Effector CD4-positive, alpha-beta T cell (primary cell): ENCODE results near the gene CERS6.

Experiments used
- DNase-seq: peaks from one replicate; pipeline ENCODE4 v3.0.0-alpha.2; 2020

The CERS6 gene

DNA sequence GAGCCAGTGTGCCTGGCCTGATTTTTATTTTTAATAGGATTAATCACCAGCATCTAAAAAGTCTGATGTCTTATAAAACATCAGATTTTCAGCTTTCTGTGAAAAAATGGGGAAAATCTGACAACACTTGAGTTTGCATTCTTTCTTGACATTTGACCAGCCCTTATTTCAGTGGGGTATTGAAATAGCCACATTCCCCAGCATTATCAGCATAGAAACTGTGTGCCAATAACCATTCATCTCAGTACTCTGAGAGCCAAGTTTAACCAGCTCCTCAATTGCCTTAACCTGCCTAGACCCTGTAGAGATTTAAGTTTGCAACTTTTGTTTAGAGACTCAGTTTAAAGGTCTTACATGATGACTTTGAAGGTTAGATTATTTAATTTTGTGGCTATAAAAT is 155.0 kb downstream of the CERS6 start:
- no peak for DNase-seq

GRCh38 chr2:168611896-168612650 is 156.0 kb downstream of the CERS6 start:
- no peak for DNase-seq

DNA sequence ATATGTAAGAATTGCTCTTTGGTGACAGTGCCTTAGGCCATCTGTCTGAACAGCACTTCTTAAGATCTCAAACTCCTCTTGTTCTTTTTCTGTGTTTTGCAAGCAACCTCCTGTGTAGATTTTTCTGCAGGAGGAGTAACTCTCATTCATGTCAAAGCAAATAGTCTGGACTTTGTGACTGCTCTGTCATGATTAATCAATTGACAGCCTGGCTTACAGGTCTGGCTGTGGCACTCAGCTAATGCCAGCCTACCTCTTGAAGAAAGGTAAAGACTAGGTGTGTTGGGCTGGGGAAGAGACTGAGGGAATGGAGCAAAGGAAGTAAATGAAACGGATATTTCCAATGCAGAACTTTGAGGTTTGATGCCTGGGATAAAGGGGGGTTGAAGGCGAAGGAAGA is 156.6 kb downstream of the CERS6 start:
- no peak for DNase-seq

DNA sequence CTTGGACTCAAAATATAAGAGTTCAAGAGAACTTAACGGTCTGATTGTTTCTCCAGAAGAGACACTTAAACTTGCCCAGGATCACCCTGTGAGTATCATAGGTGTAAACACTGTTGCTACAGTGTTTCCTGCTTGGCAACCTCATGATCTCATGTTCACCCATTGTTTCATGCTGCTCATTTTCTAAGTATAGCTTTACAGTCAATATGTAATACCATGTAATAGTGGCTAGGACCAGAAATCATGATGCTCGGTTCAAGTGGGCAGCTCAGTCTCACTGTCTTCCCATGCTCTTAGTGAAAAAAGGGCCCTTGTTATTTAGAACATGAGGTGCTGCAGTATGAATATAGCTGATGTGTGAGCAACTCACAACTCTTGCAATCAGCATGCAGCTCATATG is 157.5 kb downstream of the CERS6 start:
- DNase-seq, result no peak

DNA sequence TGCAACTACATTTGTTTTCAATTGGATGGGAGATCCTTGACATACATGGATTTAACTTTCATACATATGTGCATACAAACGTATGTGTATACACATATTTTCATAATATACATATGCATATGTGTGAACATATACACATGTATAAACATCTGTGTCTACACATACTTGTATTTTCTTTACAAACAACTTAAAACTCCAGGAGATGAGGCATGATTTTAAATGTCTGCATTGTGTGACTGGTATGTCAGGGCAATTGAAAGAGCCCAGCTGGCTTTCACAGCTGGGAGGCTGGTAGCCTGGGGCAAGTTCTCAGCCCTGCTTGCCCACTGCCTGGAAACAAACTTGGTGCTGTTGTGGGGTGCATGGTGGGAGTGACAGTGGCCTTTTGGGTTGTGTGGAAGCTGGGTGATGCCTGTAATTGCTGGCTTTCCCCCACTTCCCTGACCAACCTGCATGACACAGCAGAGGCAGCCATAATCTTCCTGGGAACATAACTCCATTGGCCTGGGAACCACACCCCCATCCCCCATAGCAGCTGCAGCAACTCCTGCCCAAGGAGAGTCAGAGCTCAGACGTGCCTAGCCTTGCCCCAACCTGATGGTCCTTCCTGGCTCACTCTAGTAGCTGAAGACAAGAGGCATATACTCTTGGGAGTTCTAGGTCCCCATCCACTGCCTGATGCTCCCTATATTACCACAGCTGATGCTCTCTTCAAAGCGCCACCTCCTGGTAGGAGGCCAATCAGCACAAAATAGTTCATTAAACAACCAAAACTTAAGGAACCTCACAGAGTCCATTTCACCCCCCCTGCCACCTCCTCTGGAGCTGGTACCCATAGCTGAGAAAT is 158.3 kb downstream of the CERS6 start:
- no peak for DNase-seq

GRCh38 chr2:168620554-168620953 is 164.5 kb downstream of the CERS6 start:
- DNase-seq, result no peak

- no peak for DNase-seq
Observed at GRCh38 chr2:168622559-168622958, 166.5 kb downstream of the CERS6 start.

GRCh38 chr2:168624028-168624427 is 168.0 kb downstream of the CERS6 start:
- no peak for DNase-seq

- no peak for DNase-seq
Observed at GRCh38 chr2:168626096-168626495, 170.0 kb downstream of the CERS6 start.

DNA sequence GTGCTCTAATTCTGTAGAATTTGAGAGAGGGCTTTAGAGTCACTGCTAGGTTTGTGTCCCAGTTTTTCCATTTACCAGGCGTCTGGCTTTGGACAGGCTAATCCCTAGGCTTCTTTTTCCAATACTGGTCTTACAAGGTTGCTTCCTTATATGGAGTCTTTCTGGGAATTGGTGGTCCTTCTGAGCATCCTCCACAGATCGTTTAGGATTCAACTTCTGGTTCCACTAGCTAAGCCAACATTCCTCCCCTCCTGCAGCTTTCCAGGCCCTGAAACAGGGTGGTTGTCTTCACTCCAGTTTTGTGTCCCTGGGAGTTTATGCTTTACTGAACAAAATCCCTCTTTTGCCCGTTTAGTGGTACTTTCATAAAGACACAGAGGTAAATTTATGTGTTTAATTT is 170.6 kb downstream of the CERS6 start:
- DNase-seq, result no peak

DNA sequence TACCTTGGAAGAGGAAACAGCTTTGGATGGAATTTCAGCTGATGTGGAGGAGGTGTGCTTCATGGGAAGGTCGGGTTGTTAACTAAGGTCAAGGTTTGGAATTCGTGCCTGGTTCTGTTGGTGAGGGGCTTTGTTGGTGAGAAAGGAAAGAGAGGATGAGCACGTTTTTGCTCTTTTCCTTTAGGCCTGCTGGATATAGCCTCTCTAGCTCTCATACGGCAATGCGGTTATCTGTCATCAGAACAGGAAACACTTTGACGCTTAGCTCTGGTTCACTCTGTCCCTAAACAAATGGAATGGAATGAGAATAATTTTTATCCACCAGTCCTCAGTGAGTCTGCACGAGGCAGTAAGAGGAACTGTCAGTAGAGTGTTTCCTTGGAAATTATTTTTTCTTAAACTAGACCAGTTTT is 176.6 kb downstream of the CERS6 start:
- DNase-seq, result no peak

GRCh38 chr2:168633200-168633599 is 177.1 kb downstream of the CERS6 start:
- no peak for DNase-seq

DNA sequence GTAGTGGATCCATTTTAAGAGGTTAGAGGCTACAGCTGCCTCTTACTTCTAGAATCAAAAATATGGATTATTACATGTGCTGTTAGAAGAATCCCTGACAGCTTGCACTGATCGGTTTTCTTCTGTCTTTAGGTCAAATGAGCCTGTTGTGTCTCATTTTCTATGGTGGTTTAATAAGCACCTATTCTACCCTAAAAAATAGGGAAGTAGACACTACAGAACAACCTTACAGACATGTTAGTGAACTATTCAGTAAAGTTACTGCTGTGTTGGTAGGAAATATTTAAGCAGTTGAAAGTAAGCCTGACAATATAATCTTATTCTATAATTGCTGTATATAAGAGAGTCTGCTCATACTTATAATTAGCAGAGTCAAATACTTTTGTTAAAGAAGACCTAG is 177.8 kb downstream of the CERS6 start:
- DNase-seq, result no peak

DNA sequence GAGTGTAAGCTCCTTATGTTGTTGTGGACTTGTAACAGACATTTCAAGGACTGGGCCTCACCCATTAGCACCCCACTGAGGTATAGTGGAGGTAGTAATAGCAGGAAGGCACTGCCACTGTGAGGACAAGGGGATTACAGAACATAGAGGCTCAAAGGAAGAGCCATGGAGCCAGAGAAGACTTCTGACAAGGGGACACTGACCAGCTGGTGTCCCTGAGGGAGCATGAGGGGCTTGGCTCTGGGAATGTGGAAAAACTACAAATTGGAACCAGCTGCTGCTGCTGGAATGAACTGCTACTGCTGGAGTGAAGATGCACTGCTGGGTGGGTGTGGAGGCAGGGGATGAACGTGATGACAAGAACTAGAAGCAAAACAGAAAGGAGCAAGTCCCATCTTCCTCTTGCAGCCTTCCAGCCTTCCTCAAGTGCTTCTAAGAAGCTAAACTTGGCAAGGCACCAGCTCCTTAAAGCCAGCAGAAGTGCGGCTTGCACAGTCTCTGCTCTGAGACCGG is 179.0 kb downstream of the CERS6 start:
- no peak for DNase-seq

DNA sequence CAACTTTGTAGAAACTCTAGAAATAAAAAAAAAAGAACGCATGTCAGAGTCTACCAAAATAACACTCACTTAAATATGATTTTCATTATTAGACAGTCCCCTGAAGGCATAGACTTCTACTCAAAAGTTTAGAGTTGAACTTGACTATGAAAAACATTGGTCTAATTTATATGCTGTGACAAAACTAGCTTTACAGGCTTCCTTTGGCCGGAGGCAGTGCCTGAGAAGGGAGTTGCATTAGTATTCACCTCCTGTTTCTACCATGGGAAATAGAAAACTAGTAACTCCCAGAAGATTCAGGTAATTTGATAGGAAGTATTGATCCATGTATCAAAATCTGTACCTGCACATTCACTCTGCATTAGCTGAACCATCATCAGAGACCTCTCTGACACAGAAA is 182.9 kb downstream of the CERS6 start:
- DNase-seq, result no peak

GRCh38 chr2:168639441-168639898 is 183.4 kb downstream of the CERS6 start:
- DNase-seq, result no peak

DNA sequence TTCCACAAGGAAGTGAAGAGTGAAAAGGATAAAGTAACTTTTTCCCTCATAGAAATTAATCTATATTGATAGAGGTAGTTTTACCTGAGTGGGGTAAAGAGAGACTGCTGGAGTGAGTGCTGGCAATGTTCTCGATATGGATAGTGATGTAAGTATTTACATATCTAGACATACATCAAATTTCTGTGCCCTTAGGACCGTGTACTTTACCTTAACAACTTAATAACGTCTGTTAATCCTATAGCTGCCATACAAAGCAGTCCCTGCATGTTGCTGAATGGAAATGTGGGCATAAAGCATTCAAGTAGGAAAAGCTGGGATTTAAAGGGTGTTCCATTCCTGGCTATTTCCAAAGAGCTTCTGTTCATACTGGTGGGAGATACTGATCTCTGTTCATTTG is 184.0 kb downstream of the CERS6 start:
- DNase-seq, result no peak

DNA sequence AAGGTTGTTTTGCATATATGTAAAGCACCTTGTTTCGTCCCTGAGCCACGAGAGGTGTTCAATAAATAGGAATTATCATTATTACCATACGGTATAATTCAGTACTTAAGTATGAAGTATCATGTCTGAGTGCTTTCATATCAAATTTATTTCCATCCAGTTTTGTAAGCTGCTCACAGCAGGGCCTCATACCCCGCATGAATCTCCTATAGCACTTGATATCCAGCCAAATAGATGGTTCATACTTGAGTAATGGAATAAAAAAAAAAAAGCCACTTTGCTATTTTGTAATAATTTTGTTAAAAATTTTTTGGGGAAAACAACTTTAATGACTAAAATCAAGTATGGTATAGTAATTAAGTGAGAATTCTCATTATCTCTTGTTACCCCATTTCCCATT is 185.6 kb downstream of the CERS6 start:
- DNase-seq, result no peak

GRCh38 chr2:168642873-168643272 is 186.8 kb downstream of the CERS6 start:
- DNase-seq, result no peak

DNA sequence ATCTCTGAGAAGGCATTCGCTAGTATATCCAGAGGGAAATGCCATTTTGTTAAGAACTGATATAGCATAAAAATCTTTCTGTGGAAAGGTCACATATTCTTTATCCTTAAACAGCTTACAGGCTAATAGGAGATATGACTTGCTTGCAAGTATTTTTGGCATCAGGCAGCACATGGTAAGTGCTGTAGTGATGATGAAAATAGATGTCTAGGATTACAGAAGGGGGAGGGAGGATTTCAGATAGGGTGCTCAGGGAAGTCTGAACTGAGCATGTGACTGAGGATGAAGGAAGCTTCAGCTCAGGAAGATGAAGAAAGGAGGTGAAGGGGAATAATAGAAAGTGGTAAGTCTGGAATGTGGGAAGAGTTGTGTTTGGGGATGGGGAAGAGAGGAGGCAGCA is 187.9 kb downstream of the CERS6 start:
- no peak for DNase-seq

- no peak for DNase-seq
Observed at GRCh38 chr2:168645696-168646338, 189.7 kb downstream of the CERS6 start.

- DNase-seq, result no peak
Observed at GRCh38 chr2:168649105-168649504, 193.0 kb downstream of the CERS6 start.

DNA sequence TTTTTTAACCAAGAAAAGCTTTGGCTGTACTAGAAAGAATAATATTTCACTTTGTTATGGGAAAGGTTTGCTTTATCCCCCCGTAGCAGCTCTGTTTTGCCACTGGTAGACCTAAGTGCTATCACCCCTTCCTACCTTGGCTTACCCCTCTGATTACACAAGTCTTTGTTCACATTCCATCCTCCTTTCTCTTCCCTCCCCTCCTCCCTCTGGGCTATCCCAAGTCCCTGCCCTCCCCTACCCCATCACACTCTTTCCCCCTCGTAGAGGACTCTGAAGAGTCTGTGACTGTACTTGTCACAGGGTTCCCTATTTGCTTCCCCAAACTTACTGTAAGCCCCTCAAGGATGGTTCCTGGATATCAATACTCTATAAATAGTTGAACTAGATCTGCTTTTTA is 193.5 kb downstream of the CERS6 start:
- DNase-seq, result no peak
